RWPE1 (cell line): Measurements from ENCODE around the gene TMEM161B.

Experiments
- CTCF ChIA-PET: fragments of 350-600 bp; sonication (Branson Sonifier 250); formaldehyde crosslinking; extraction: SDS; loops from one replicate; lab custom pipeline; 2021; lab: Yijun Ruan, JAX
- POLR2A ChIA-PET: fragments of 400-600 bp; formaldehyde crosslinking; extraction: SDS; loops from one replicate; lab custom pipeline; 2020; ENCODE audit warnings: antibody characterized with exemption; ENCODE audit not compliant: low non-redundant PET; lab: Yijun Ruan, JAX
- DNase-seq: peaks from one replicate; pipeline ENCODE4 v3.0.0; 2012; ENCODE audit warnings: low spot score
- H3K27ac ChIP-seq: fragments of 450-650 bp; 2 replicates; pipeline ENCODE4 v1.5.1; 2017
- TF ChIP-seq, protein P1 (sequence below): fragments of 450-650 bp; conservative IDR thresholded peaks from 2 replicates; pipeline ENCODE4 v1.5.1; 2017; ENCODE audit warnings: low read depth, mild to moderate bottlenecking

The TMEM161B gene

DNA sequence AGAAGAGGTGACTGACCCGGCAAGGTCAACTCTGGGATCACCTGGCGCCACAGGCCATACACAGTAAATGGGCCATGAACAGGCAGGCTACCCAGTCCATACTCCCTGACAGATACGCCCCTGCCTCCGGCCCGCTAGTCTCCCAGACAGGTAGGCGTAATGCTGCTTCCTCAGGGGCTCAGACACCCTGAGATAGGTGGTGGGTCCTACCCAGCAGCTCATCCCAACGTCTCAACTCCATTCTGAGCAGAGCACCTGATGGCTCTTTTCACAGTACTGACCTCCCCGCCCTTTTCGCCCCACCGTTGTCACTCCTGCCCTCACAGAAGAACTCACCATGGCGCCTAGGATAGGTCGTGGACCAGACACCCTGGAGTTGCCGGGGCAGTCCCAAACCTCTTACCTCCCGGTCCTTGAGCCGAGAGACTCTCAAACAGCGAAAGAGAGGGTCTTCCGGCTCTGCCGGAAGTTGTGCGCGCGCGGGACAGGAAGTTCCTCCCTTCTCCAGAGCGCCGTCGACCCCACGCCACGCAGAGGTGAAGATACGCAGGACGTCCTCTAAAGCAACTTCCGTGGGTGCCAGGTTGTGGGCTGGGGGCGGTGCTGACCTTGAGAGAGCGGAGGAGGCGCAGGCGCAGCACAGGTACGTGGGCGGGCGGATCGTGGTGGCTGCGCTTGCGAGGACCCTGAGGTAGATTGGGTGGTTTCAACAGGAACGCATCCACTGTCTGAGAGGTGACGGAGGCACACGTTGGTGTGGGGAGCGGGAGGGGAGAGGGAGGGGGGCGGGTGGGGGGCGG is at the start of gene TMEM161B:
Gene TMEM161B, minus strand, starts transcription at position 461 of the 800 bp plus-strand sequence. Its CDS starts 122 bp downstream, at position 339.
- POLR2A ChIA-PET: no interaction called here
- CTCF ChIA-PET: interaction anchor here (0.6 kb wide), 2 partner anchors 20 to 1819 kb away, joined by 3 read pairs; no protein-coding TSS in a partner anchor
- TF ChIP-seq, protein P1, sequence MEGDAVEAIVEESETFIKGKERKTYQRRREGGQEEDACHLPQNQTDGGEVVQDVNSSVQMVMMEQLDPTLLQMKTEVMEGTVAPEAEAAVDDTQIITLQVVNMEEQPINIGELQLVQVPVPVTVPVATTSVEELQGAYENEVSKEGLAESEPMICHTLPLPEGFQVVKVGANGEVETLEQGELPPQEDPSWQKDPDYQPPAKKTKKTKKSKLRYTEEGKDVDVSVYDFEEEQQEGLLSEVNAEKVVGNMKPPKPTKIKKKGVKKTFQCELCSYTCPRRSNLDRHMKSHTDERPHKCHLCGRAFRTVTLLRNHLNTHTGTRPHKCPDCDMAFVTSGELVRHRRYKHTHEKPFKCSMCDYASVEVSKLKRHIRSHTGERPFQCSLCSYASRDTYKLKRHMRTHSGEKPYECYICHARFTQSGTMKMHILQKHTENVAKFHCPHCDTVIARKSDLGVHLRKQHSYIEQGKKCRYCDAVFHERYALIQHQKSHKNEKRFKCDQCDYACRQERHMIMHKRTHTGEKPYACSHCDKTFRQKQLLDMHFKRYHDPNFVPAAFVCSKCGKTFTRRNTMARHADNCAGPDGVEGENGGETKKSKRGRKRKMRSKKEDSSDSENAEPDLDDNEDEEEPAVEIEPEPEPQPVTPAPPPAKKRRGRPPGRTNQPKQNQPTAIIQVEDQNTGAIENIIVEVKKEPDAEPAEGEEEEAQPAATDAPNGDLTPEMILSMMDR: no peak
- peak within 1 kb of the TSS; percentile 85 for H3K27ac ChIP-seq
- DNase-seq: peak; percentile 85

- DNase-seq: no peak
- CTCF ChIA-PET: interaction anchor here (0.6 to 1.2 kb wide), 3 partner anchors 27 to 387 kb away, joined by 3 read pairs; no protein-coding TSS in a partner anchor
- H3K27ac ChIP-seq: no peak overlapping the region
- TF ChIP-seq, protein P1: no peak
- POLR2A ChIA-PET: no interaction called here
Observed at GRCh38 chr5:88304356-88304755, 35.7 kb upstream of the TMEM161B start.

- TF ChIP-seq, protein P1: no peak
- DNase-seq: no peak
- POLR2A ChIA-PET: no interaction called here
- no peak overlapping the region for H3K27ac ChIP-seq
- CTCF ChIA-PET: interaction anchor here (0.6 kb wide), 1 partner anchor 102 kb away, joined by 3 read pairs; no protein-coding TSS in a partner anchor
Observed at GRCh38 chr5:88298425-88298824, 29.8 kb upstream of the TMEM161B start.

- POLR2A ChIA-PET: no interaction called here
- no peak for DNase-seq
- TF ChIP-seq, protein P1: no peak
- CTCF ChIA-PET: no interaction called here
- H3K27ac ChIP-seq: no peak overlapping the region
Observed at GRCh38 chr5:88290801-88291200, 22.2 kb upstream of the TMEM161B start.

DNA sequence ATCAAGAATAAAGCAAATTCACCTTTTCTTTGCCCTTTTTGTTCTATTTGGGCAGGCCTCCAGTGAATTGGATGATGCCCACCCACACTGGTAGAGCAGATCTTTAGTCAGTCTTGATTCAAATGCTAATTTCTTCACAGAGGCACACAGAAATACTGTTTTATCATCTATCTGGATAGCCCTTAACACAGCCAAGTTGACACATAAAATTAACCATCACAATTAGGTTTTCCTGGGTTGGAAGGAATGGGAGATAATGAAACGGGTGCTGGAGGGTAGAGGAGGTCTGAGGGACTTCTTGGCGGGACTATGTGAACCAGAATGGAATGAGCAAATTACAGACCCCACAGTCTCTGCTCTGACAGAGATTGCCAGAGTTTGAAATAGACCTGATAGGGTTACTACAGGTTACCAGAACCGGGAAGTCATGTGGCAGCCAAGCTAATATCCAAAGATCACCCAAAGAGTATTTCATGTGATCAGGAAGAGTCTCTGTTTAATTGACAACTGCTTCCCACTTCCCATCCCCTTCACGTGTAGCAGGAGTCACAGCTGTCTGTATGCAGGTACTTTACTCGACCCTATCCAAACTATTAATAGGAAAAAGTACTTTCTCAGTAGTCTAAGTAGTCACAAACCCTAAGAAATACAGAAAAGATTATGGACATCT is 20.0 kb upstream of the TMEM161B start:
- H3K27ac ChIP-seq: no peak overlapping the region
- TF ChIP-seq, protein P1: no peak
- CTCF ChIA-PET: interaction anchor here (0.6 kb wide), 1 partner anchor 20 kb away, joined by 3 read pairs; no protein-coding TSS in a partner anchor
- DNase-seq: no peak
- POLR2A ChIA-PET: no interaction called here

- ChIA-PET POLR2A (no interaction called here), CTCF (interaction anchor here (0.6 kb wide), 1 partner anchor 20 kb away, joined by 3 read pairs; no protein-coding TSS in a partner anchor)
- DNase-seq: no peak
- TF ChIP-seq, protein P1: no peak
- no peak overlapping the region for H3K27ac ChIP-seq
Observed at GRCh38 chr5:88287846-88288527, 19.3 kb upstream of the TMEM161B start.
